IMR-90 (cell line): ENCODE results near the gene SH3RF3.

ENCODE experiments used
- CTCF ChIP-seq: conservative IDR thresholded peaks from 2 replicates; pipeline ENCODE4 v1.5.1; 2012; ENCODE audit warnings: mild to moderate bottlenecking, low read depth, low read length, improper control_type of control experiment
- POLR2A ChIP-seq: IDR thresholded peaks from 2 replicates; pipeline ENCODE4 v1.6.1; 2012; ENCODE audit warnings: mild to moderate bottlenecking, low read depth, low read length

GRCh38 chr2:109468893-109469292, 339.9 kb downstream of the SH3RF3 start:
- TF ChIP-seq CTCF (no peak), POLR2A (no peak)
